ENCODE measurements around the gene FERMT2.

Gene FERMT2

DNA sequence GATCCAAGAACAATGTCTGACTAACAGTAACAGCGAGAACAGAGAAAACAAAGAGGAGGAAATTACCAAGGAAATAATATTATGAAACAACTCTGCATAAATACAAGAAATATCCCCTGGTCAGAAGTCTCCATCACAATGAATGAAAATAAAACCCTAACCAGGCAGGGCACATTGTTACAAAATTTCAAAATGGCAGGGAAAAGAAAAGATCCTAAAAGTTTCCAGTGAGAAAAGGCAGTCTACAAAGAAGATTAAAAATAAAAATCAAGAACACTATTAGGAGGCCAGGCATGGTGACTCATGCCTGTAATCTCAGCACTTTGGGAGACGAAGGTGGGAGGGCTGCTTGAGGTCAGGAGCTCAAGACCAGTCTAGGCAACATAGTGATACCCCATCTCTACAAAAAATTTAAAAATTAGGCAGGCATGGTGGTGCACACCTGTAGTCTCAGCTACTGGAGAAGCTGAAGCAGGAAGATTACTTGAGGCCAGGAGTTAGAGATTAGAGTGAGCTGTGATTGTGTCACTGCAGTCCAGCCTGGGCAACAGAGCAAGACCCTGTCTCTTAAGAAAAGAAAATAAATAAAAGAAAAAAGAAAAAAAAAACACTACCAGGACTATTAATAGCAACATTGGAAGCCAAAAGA lies 47.8 kb downstream of the FERMT2 start:
- no peak for DNase-seq (ENCODE audit: low read depth in 2 of 2)

GRCh38 chr14:52901357-52901980 lies 49.4 kb downstream of the FERMT2 start:
- DNase-seq (ENCODE audit: low read depth in 2 of 2): no peak

DNA sequence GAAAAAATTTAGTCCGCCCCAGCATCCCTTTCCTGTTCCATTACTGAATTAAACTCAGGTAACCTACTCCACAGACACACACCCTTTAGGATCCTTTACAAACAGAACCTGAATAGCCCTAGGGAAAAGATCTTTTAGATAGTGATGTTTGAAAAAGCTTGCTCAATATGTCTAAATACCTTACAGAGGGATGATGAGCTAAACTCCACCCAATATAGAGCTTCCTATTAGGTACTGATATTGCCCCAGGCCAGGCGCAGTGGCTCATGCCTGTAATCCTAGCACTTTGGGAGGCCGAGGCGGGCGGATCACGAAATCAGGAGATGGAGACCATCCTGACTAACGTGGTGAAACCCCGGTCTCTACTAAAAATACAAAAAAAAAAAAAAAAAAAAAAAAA lies 50.1 kb downstream of the FERMT2 start:
- no peak for DNase-seq (ENCODE audit: low read depth in 2 of 2)

DNA sequence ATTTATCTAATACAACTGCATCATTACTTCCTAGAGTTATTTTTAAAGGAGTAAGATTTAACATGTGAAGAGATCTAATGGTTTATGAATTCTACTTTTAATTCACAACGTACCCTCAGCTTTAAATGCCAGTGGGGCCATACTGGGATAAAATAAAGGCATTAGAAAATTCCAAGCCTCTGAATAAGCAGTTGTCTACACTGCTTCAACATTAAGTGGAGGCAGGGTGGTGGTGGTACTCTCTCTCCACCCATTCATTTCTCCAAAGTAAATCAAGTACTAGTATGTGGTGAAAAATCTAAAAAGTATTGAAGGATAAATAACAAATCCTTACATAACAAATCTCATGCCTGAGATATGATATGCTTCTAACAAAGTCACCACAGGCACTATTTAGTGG lies 52.4 kb downstream of the FERMT2 start:
- no peak for DNase-seq (ENCODE audit: low read depth in 2 of 2)

DNA sequence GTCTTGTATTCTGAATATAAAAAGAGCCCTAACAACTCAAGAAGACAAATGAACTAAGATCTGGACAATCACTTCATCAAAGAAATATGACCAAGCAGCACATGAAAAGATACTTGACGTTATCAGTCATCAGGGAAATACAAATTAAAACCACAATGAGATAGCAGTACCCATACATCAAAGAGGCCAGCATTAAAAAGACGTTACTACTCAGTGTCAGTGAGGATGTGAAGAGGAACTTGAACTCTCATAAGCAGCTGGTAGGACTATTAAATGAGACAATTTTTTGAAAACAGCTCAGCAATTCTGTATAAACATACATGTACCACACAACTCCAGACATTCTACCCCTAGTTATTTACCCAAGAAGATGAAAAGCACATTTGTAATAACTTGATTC lies 55.9 kb downstream of the FERMT2 start:
- no peak for DNase-seq (ENCODE audit: low read depth in 2 of 2)

DNA sequence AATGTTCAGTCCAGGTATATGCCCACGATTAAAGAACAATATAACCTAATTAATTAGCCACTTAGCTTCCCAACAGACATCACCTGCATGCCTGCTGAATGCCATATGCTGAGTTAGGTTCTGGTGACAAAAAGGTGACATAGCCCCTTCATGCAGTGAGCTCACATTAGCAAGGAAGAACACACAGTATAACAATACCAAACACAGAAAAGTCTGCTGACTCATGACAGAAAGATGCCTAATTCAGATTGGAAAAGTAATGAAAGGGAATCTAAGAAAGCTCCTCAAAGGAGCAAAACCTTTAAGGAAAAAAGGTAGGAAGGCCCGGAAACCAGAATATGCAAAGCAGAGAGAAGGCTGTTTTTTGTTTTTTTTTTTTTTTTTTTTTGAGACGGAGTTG lies 59.0 kb downstream of the FERMT2 start:
- no peak for DNase-seq (ENCODE audit: low read depth in 2 of 2)

DNA sequence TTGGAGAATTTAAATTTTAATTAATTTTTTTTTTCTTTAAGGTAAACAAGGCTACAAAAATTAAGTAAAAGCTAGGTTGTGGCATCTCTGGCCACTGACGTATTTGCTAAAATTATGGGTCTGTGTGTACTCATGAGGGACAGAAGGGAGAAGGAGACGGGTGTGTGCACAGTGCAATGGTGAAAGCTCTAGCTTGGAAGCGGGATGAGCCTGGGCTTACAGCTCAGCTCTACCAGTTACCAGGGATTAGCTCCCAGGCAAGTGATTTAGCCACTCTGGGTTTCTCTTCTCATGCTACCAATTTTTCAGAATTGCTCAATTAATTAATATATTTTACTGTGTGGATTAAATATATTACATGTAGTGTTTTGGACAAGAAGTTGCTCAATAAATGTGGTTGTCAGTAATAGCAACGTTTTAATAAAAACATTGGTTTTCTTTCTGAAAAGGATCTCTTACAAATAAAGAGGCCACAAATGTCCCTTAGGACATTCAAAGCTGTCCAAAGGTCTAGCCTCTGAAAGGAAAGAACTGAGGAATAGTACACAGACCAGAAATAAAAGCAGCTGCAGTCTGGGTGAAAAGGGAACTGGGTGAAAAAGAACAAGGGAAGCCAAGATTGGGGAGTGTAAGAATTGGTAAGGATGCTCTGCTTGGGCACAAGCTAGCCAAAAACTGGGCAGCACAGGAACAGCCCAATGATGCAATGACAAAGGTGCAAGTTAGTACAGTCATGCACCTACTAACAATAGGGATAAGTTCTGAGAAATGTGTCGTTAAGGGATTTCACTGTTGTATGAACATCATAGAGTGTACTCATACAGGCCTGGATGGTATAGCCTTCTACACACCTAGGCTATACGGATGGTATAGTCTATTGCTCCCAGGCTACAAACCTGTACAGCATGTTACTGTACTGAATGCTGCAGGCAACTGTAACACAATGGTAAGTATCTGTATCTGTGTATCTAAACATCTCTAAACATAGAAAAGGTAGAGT lies 61.7 kb downstream of the FERMT2 start:
- no peak for DNase-seq (ENCODE audit: low read depth in 2 of 2)

DNA sequence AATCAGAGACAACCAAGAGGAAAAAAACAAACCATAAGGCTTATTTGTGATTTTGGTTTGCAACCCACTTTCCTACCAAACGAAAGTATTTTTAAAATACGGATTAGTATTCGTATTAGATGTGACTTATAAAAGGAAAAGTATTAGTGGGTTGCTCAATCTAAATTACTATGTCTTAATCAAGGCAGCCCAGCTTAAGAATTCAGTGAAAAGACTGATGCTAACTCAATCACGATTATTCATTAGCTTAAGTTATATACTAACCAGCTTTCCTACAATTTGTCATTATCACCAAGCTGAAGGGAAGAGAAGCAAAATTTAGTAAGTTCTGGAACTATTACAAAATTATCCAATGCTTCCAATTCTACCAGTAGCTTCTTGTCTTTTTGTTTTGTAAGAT lies 62.7 kb downstream of the FERMT2 start:
- DNase-seq (ENCODE audit: low read depth in 2 of 2): no peak

DNA sequence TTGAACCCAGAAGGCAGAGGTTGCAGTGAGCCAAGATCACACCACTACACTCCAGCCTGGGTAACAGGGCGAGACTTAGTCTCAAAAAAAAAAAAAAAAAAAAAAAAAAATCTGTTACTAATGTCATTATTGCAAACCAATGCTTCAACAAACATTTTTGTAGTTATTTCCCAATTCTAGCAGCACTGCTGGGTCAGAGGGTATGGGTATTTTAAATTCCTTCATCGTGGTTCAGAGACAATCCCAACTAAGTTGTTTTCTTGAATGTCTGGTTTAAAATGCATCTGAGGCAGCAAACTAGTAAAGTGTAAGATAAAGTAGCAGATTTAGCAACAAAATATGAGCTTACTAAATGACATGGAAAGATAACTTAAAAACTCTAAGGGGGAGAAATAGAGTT lies 65.6 kb downstream of the FERMT2 start:
- DNase-seq (ENCODE audit: low read depth in 2 of 2): no peak

DNA sequence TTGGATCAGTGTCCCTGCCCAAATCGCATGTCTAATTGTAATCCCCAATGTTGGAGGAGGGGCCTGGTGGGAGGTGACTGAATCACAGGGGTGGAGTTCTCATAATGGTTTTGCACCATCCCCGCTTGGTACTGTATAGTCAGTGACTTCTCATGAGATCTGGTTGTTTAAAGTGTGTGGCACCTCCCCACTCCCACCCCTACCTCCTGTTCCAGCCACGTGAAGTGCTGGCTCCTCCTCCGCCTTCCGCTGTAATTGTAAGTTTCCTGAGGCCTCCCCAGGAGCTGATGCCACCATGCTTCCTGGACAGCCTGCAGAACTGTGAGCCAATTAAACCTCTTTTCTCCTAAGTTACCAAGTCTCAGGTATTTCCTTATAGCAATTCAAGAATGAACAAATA lies 67.2 kb downstream of the FERMT2 start:
- no peak for DNase-seq (ENCODE audit: low read depth in 2 of 2)

DNA sequence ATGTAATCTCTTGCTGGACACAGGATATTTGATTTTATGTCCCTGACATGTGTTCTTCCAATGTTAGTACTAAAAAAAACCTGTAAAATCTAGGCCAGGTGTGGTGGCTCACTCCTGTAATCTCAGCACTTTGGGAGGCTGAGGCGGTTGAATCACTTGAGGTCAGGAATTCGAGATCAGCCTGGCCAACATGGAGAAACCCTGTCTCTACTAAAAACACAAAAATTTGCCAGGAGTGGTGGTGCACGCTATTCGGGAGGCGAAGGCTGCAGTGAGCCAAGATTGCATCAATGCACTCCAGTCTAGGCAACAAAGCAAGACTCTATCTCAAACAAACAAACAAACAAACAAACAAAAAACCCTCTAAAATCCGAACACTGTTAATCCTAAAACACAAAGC lies 68.0 kb downstream of the FERMT2 start:
- no peak for DNase-seq (ENCODE audit: low read depth in 2 of 2)

DNA sequence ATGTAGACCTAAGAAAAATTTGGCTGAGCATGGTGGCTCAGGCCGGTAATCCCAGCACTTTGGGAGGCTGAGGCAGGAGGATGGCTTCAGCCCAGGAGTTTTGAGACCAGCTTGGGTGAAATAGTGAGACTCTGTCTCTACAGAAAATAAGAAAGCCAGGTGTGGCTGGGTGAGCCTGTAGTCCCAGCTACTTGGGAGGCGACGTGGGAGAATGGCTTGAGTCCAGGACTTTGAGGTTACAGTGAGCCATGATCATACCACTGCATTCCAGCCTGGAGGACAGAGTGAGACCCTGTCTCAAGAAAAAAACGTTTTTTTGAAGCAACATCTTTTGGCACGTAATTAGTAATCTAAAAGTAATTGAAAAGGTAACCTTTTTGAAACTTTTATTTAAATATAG lies 70.9 kb downstream of the FERMT2 start:
- DNase-seq (ENCODE audit: low read depth in 2 of 2): no peak

GRCh38 chr14:52878946-52879345 lies 71.9 kb downstream of the FERMT2 start:
- no peak for DNase-seq (ENCODE audit: low read depth in 2 of 2)

DNA sequence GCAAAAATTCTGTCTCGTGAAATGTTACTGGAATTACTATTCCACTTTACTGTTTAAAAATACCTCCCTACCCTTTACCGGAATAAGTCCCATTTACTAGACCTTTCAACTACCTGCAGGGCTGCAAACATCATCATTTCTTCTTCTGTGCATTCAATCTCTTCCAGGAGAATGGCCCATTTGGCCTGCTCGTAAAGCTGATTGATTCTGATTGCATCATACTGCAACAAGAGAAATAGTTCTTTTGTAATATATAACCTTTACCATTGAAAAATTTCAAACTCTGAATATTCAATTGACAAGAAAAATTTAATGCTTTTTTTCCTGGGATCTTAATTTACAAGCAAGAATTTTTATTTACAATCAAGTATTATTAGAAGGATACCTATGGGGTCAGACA lies 72.4 kb downstream of the FERMT2 start:
- no peak for DNase-seq (ENCODE audit: low read depth in 2 of 2)

- DNase-seq (ENCODE audit: low read depth in 2 of 2): no peak
Observed at GRCh38 chr14:52877628-52878027, 73.2 kb downstream of the FERMT2 start.

DNA sequence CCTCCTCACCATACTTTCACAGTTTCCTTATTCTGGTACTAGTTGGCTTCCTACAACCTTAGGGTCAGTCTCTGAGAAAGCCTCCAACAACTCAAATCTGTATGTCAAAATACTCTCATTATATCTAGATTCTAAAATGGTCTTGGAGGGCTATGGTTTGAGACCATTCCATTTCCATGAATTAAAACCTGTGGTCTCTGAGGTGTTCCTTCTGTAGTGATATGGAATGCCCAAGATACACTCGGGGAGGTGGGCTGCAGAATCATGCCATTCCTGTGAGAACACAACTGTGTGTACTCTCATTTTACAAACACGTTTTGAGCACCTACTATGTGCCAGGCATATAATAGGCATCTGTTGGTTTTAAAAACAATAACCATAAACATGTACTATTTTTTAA lies 74.0 kb downstream of the FERMT2 start:
- DNase-seq (ENCODE audit: low read depth in 2 of 2): no peak

- no peak for DNase-seq (ENCODE audit: low read depth in 2 of 2)
Observed at GRCh38 chr14:52876311-52876710, 74.5 kb downstream of the FERMT2 start.

DNA sequence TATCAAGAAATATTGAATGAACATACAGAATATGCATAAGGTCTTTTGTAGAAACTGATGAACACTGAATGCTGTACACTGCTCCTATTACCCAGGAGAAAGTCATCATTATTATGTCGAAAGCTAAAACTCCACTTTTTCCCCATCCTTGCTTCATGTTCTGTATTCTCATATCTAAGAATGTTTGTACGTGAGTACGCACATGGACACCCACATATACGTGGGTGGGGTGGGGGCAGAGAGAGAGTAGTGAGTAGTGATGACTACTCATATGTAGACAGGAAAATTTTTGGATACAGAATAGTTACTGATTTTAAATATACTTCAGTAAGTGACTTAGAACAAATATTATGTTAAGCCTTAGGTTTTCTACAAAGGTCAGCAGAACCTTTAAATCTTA lies 75.1 kb downstream of the FERMT2 start:
- no peak for DNase-seq (ENCODE audit: low read depth in 2 of 2)

DNA sequence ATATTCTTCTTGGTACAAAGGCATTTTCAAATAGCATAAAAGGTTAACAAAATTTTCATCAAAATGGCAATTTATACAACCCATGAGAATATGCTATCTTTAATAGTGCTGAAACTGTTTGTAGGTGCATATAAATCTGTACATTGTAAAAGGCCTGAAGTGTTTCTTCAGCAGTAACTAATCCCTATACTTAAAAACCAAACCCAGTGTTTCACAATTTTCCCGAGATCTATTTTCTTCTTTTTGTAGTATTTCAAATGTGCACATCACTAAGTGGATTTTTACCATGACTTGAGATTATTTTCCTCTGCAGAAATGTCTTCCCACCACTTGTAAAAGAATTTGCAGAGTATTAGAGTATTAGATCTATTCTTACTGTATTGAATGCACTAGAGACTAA lies 76.5 kb downstream of the FERMT2 start:
- no peak for DNase-seq (ENCODE audit: low read depth in 2 of 2)

GRCh38 chr14:52873694-52874093 lies 77.2 kb downstream of the FERMT2 start:
- DNase-seq (ENCODE audit: low read depth in 2 of 2): no peak

DNA sequence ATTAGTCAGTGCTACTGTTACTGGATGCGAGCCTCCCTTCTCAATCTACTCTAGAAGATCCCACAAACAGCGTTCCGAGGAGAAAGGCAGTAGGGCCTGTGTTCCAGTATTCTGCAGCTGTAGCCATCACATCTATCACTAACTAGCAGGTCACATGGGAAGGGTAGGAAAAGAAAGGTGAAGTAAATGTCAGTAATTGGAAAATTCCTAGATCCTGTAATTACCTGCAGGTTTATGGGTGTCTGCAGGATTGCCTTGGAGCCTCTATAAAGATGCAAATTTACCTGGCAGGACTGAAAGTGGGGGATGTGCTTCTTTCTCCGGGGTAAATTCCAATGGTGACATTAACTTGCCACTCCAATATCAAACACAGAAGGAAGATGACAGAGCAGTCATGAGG lies 77.8 kb downstream of the FERMT2 start:
- no peak for DNase-seq (ENCODE audit: low read depth in 2 of 2)

GRCh38 chr14:52871606-52872005 lies 79.2 kb downstream of the FERMT2 start:
- no peak for DNase-seq (ENCODE audit: low read depth in 2 of 2)

Data from stimulated activated CD8-positive, alpha-beta memory T cell treated with anti-CD3 and anti-CD28 coated beads, Interleukin-15, amount 100 ng/mL, for 48 hours (primary cell).